ENCODE measurements around the gene KCNN1.

DNA sequence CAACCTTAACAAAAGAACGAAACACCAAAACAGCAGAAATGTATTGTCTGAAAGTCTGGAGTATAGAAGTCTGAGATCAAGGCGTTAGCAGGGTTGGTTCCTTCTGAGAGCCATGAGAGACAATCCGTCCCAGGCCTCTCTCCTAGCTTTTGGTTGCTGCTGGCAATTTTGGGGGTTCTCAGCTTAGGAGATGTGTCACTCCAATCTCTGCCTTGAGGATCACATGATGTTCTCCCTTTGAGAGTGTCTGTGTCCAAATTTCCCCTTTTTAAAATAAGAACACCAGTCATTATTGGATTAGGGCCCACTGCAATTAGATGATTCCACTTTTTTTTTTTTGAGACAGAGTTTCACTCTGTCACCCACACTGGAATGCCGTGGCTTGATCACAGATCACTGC, 10.1 kb downstream of the KCNN1 start:
- TF ChIP-seq RXRA (CRISPR knock-in tag; IDR thresholded peaks at IDR 0.05) = no peak
- TF ChIP-seq, protein P1, sequence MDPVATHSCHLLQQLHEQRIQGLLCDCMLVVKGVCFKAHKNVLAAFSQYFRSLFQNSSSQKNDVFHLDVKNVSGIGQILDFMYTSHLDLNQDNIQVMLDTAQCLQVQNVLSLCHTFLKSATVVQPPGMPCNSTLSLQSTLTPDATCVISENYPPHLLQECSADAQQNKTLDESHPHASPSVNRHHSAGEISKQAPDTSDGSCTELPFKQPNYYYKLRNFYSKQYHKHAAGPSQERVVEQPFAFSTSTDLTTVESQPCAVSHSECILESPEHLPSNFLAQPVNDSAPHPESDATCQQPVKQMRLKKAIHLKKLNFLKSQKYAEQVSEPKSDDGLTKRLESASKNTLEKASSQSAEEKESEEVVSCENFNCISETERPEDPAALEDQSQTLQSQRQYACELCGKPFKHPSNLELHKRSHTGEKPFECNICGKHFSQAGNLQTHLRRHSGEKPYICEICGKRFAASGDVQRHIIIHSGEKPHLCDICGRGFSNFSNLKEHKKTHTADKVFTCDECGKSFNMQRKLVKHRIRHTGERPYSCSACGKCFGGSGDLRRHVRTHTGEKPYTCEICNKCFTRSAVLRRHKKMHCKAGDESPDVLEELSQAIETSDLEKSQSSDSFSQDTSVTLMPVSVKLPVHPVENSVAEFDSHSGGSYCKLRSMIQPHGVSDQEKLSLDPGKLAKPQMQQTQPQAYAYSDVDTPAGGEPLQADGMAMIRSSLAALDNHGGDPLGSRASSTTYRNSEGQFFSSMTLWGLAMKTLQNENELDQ (CRISPR knock-in tag; IDR thresholded peaks at IDR 0.05; ENCODE audit: borderline replicate concordance) = no peak
- TF ChIP-seq TCF7 (IDR thresholded peaks at IDR 0.05; ENCODE audit: low read depth) = no peak
- TF ChIP-seq YY1 (IDR thresholded peaks at IDR 0.05; ENCODE audit: insufficient read depth, insufficient replicate concordance, low read depth, low read length) = no peak
- TF ChIP-seq POLR2A (IDR thresholded peaks at IDR 0.05; ENCODE audit: insufficient read depth in 1 of 2, low read depth in 2 of 2, low read length in 2 of 2) = no peak
- TF ChIP-seq SMYD3 (CRISPR knock-in tag; IDR thresholded peaks at IDR 0.05) = no peak
- TF ChIP-seq, protein P2, sequence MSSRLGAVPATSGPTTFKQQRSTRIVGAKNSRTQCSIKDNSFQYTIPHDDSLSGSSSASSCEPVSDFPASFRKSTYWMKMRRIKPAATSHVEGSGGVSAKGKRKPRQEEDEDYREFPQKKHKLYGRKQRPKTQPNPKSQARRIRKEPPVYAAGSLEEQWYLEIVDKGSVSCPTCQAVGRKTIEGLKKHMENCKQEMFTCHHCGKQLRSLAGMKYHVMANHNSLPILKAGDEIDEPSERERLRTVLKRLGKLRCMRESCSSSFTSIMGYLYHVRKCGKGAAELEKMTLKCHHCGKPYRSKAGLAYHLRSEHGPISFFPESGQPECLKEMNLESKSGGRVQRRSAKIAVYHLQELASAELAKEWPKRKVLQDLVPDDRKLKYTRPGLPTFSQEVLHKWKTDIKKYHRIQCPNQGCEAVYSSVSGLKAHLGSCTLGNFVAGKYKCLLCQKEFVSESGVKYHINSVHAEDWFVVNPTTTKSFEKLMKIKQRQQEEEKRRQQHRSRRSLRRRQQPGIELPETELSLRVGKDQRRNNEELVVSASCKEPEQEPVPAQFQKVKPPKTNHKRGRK (CRISPR knock-in tag; IDR thresholded peaks at IDR 0.05) = no peak
- TF ChIP-seq POLR2AphosphoS5 (IDR thresholded peaks at IDR 0.05; ENCODE audit: low read depth, low read length) = no peak
- TF ChIP-seq ZNF251 (CRISPR knock-in tag; IDR thresholded peaks at IDR 0.05) = no peak
- no peak for TF ChIP-seq FOSL1 (CRISPR knock-in tag; IDR thresholded peaks at IDR 0.05; ENCODE audit: borderline replicate concordance)
- no peak for TF ChIP-seq SP5 (CRISPR knock-in tag; IDR thresholded peaks at IDR 0.05; ENCODE audit: borderline replicate concordance, low read depth)
- no peak for TF ChIP-seq ZNF235 (CRISPR knock-in tag; IDR thresholded peaks at IDR 0.05; ENCODE audit: borderline replicate concordance)
